ENCODE data around the gene COL9A1.

- TF ChIP-seq CTCF (IDR thresholded peaks at IDR 0.05; ENCODE audit: poor library complexity) (no peak), EZH2 (IDR thresholded peaks at IDR 0.05; ENCODE audit: borderline replicate concordance) (no peak), EZH2phosphoT487 (IDR thresholded peaks at IDR 0.05; ENCODE audit: low read depth, severe bottlenecking, unreplicated experiment) (no peak)
Measured at GRCh38 chr6:70337743-70338105, 34.8 kb upstream of the COL9A1 start.

Data from hepatocyte (in vitro differentiated cells).